HG02642 (cell line): ENCODE data around the gene ST6GALNAC6.

Source experiments
- ATAC-seq: cut with Tn5 transposase; IDR thresholded peaks from one replicate; pipeline ENCODE4 v1.9.1; 2021; ENCODE audit warnings: mild to moderate bottlenecking; ENCODE audit not compliant: unreplicated experiment, poor library complexity

The ST6GALNAC6 gene, protein sequence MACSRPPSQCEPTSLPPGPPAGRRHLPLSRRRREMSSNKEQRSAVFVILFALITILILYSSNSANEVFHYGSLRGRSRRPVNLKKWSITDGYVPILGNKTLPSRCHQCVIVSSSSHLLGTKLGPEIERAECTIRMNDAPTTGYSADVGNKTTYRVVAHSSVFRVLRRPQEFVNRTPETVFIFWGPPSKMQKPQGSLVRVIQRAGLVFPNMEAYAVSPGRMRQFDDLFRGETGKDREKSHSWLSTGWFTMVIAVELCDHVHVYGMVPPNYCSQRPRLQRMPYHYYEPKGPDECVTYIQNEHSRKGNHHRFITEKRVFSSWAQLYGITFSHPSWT

DNA sequence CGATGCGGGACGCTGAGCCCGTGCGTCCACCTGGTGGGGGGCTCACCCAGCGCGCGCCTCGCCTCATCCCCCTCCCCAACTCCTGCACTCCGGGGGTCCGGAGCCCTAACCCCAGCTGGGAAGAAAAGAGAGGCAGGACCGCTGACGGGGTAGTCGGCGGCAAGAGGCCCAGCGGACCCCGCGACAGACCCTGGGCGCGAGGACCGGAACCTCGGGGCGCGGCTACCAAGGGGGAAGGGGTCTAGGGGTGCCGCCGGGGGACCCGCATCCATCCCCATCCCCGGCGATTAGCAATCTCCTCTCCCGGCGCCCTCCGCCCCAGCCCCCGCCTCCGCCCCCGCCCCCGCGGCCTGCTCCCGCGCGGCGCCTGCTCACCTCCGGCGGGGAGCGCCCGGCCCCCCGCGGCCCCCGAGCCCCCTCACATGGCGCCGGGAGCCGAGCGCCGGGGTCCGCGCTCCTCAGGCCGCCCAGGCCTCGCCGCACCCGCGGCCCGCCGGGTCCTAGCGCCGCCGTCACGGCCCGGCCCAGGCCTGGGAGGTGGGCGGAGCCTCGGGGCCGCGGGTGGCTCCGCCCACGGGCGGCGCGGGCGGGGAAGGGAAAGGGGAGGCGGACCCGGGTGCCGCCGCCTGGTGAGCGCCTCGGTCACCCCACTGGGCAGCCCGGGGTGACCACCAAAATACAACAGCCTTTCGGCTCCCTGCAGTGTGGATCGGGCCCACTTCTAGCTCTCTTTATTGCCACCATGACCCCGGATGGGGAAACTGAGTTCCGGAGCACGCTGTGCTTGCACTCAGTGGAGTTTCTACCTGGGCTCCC is at the start of gene ST6GALNAC6:
Gene ST6GALNAC6, minus strand, starts transcription at position 476 of the 816 bp plus-strand sequence. CDS start 1,622 bp downstream, outside the sequence.
- peak; percentile 71 for ATAC-seq

DNA sequence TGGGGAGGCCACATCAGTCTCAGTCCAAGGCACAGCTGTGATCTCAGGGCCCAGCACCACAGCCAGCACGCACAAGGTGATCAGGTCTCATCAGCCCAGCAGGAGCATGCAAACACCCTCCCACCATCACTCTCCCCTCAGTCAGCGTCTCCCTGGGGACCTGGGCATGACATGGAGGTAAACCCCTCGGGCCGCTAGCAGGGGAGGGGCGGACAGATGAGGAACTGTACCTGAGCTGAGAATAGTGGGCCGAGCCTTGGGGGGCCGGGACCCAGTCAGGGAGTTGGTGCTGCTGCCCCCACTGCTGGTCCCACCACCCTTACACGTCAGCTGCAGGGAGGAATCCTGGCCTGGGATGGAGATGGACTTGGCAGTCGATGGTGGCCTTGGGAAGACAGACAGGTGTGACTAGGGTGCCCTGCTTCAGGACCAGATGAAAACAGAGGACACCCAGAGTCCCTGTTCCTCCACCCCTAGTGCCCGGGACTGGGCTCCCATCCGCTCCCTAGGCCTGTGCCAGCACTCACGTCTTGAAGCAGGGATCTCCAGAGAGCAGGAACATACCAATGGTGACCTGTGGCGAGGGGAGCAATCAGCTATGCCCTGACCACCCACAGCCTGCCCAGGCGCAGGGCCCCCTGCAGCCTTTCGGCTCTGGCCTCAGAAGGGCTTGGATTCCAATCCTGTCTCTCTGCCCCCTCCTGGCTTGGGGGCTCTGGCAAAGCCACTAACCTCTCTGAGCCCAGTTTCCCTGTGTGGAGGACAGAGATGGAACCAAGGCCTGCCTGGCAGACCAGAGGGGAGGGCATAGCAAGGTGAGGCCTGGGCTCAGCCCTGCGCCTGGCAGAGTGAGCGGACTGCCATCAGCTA is 48.7 kb upstream of the ST6GALNAC6 start:
- ATAC-seq = no peak

DNA sequence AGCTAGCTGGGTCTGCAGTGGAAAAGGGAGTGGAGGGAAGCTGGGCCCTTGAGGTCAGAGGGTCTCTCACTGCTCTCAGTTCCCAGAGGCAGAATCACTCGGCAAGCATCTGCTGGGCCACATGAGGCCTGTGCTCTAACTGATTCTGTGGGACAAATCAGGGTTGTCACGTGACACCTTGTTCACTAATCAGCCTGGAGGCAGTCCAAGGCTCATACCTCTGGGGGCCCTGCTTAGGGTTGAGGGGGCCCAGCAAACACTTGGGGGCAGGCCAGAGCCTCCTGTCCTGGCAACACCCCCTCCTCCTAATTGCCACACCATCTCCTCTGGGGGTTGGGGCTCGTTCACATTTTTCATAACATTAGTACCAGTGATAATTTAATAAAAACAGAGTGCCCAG is 47.3 kb upstream of the ST6GALNAC6 start:
- ATAC-seq = no peak

DNA sequence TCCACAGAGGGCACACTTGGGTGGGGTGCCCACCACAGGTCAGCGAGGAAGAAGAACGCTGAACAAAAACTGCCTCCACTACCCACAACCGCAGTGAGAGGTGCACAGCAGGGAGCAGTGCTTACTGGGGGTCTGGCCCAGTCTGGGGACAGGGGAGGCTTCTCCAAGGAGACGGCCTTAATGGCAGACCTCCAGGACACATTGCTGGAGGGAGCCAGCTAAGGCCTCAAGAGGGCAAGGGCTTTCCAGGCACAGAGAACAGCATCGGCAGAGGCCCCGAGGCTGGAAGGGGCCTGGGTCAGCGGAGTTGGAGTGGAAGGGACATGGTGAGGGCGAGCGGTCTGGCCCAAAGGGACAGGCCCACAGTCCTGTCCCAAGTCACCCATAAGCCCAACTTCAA is 46.5 kb upstream of the ST6GALNAC6 start:
- ATAC-seq = no peak

DNA sequence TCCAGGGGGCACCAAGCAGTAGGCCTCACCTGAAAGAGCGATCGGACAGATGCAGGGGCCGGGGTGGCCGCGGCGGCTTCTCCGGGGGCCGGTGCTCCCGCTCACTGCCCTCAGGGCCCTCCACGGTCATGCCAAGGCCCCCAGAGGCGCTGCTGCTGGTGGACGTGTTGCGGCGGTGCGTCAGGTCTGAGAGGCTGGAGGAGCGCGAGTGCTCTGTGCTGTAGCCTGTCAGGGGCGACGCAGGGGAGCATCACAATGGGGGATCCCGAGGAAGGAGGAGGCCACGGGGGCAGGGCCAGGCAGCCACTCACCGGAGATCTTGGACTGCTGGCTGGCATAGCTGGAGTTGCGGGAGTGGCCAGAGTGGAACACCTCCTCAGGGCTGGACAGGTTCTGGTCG is 45.9 kb upstream of the ST6GALNAC6 start:
- no peak for ATAC-seq

DNA sequence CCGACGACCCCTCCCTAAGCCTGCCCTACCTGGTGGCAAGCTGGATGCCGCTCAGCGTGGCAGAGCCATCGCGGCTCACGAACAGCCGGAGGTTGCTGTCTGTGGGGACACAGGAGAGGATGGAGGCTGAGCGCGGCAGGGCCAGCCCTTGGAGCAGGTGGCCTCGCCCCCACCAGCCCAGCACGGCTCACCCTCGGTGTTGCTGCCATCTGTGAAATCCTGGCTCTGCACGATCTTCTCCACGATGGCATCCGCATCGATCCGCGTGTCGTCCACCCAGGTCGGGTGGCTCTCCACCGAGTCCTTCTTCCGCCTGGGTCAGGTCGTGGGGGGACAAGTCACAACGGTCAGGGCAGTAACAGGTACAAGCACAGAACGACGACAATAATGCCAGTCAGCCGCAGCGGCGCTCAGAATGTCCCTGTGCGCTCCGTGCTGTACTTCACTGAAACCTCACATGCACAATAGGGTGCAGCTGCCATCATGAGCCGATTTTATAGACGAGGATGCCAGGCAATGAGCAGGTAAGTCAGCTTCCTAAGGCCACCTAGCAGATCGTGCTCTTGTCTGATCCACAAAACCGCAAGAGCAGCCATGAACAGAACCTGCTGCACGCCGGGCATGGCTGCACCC is 45.3 kb upstream of the ST6GALNAC6 start:
- ATAC-seq = no peak

DNA sequence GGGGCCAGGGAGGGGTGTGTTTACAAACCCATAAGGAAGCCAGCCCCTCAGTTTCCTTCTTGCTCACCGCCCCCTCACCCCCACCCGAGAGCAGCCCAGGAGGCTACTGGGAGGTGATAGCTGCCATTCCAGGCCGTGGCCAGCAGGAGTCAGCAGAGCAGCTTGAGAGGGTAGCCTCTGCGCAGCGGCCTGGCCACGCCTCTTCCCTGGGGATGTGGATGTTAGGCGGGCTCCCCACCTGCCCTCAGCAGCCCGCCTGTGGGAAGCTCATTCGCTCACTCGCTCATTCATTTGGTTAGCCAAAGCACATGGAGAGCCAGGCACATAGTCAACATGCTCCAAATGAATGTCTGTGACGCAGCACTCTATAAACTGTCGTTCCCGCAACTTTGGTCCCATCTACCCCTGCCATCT is 44.3 kb upstream of the ST6GALNAC6 start:
- peak; percentile 49 for ATAC-seq

DNA sequence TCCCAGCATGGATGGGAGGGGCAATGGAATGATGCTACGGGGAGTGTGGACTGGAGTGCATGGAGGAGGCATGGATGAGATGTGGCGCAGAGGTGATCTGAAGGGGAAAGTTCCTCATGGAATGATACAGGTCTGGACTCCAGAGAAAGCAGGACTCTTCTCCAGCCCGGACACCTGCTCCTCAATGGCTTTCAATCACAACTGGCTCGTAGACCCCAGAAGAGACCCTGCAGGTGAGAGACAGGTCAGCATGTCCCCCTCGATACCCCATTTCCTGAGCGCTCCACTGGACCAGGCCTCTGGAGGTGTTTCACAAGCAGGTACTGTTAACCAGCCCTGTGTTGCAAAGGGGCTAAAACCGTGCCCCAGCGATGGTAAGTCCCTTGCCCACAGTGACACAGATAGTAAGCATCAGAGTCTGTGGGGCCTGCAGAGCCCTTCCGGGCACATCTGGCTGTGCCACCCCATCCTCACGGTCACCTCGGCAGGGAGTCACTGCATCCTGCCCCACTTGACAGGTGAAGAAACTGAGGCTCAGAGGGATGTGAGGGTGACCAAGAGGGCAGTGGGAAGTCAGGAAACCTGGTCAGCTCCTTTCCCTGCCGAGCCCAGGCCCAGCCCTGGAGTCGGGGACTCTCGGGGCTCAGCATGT is 43.7 kb upstream of the ST6GALNAC6 start:
- peak; percentile 8 for ATAC-seq

DNA sequence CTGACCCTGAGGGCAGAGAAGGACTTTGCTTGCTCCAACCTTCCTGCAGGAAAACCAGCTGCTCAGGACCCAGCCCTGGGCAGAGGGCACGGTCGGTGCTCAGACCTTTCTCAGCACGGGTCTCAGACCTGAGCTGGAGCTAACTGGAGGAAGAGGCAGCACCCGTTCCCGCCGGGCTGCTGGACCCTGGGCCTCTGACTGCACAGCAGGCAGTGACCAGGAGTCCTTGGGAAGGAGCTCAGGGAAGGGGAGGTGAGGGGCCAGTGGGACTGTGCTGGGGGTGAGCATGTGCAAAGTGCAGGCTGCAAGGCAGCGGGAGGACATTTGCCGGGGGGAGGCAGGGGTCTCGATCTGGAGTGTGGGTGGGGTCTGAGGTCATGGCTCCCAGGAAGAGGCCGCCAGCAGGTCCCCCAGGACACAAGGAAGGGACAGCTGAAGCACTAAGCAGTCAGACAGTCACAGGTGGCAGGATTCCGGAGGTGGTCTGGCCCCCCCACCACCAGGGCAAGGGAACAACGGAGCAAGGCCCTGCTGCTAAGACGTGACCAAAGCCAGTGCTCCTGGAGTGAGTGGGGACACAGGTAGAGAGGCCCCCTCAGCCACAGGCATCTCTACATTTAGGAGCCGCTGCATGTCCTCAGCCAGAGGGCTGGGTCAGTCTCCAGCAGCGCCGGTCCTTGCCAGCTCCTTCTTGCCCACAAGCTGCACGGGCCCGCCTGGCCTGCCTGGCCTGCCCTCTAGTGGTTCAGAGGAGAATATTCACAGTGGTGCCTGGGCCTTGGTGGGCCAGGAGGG is 43.0 kb upstream of the ST6GALNAC6 start:
- no peak for ATAC-seq

DNA sequence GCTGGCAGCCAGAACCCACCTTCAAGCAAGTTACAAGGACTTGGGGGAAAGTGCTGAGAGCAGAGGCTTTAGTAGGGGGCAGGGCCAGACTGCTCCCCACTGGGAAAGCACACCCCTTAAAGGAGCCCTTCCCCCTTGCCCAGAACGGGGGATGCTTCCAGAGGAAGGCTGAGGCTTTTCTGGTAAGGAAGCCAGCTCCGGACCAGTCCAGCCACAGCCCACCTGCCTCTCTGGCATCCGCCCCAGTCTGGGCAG is 42.5 kb upstream of the ST6GALNAC6 start:
- ATAC-seq = no peak

DNA sequence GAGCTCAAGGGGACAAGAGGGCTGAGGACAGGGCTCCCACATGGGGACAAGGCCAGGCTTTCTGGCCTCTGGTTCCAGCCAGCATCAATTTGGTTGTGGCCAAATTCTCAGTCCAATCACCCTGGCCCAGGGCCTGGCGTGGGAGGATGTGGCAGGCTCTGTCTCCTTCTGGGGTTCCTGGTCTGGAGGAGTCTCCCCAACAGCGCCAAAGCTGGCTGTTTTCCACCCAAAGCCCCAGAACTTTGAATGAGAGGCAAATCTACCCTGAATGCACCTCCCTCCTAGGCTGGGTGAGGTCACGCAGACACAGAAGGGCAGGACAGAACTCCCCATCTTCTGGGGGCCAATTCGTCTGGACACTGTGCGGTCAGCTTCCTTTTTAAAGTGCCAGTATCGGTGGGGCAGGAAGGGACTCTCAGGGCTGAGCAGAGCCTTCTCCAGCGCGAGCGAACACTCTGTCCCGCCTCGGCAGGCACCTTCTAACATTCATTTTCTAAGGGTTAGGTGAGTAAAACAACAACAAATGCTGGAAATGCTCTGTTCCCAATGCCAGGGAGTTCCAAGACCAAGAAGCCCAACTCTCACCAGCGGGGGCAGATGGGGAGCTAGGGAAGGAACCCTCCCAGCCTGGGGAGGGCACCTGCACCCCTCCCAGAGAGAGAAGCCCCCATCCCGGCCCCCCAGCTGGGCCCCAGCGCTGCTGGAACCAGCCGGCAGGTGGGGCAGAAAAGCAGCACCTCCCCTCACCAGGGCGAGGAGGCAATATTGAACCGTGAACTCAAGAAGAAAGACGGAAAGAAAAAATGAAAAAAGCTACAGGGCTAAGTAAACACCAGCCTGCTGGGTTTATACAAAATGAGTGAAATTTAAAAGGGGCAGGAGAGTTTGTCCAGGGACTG is 41.9 kb upstream of the ST6GALNAC6 start:
- no peak for ATAC-seq

DNA sequence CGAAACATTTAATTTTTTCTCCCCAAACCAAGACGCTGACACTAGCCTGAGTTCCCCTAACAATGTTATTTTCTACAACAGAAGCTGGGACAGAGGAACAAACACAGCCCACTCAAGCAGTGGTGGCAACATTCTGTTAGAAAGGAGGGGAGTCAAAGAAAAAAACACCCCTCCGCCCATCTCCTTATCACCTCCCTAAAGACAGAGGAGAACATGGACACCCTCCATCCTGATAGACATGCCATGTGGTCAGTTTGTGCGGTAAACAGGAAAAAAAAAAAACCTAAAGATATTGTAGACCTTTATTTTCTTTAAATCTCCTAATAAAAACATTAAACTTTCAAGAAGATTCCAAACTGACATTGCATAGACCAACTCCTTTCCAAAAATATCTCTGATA is 41.2 kb upstream of the ST6GALNAC6 start:
- ATAC-seq = no peak

DNA sequence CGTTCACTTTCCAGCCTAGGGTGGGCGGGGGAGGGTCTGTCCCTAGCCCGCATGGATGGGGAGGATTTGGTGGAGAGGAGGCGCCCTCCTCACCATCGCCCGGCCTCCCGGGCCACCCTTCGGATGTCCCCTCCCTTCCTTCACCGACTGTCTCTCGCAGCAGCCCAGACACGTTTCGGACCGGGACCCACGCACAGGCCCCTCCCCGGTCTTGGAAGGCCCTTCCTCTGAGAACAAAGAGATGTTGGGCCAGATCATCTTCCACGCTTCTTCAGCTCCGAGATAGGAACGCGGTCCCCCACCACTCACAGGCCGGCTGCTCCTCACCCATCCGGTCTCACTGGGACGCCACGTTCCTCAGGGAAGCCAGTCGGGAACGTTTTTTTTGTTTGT is 38.9 kb upstream of the ST6GALNAC6 start:
- ATAC-seq = no peak

DNA sequence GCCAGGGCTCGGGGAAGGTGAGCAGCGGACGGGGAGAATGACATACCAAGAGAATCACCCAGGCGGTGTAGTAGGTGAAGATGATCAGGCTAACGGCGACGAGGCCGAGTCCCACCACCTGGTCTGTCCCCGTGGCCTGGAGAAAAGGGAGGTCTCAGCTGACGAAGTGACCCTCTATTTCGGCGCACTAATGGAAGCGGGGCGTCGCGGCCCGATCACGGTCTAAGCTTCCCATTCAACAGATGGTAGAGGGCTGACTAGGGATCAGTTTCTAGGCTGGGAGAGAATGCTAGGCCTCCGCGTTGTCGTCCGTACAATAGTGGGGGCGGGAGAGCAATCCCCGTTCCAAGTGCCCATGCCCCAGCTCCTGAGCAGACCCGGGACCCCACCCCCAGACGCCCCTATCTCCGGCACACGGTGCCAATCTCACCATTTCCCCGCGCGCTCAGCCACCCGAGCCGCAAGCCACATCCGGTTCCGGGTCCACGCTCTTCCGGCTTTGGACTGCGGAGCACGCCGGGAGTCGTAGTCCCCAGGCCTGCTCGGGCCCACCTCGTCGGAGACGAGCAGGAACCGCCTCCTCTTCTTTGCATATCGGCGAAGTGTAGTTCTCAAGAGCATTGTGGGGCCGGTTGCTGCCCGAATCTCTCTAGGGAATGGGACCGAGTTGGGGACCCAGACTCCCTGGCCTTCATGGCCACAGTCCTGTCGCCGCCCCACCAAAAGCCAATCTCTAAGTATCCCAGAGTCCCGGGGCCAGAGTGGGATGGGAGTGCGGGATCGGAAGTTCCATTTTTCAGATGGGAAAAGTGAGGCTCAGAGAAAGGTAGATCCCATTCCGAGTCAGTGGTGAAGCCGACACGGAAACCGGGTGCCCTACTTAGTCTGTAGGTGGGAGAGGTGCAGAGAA is 38.2 kb upstream of the ST6GALNAC6 start, which contains the start of gene DPM2:
Gene DPM2, minus strand, starts transcription at position 467 of the 910 bp plus-strand sequence. Its CDS starts 34 bp downstream, at position 433.
- peak; percentile 88 for ATAC-seq

DNA sequence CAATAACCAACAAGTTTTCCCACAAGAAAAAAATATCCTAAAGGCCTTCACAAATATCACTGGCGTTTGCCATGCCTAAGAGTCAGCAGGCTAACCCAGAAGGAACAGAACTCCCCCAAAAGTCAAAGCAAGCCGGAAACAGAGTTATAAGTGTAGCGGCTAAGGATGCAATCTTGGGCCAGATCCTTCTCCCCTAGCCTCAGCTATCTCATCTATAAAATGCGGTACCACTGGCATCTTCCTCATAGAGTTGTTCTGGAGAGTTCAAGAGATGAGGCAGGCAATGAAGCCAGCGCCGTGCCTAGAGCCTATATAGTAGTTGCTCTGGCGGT is 37.6 kb upstream of the ST6GALNAC6 start:
- no peak for ATAC-seq

DNA sequence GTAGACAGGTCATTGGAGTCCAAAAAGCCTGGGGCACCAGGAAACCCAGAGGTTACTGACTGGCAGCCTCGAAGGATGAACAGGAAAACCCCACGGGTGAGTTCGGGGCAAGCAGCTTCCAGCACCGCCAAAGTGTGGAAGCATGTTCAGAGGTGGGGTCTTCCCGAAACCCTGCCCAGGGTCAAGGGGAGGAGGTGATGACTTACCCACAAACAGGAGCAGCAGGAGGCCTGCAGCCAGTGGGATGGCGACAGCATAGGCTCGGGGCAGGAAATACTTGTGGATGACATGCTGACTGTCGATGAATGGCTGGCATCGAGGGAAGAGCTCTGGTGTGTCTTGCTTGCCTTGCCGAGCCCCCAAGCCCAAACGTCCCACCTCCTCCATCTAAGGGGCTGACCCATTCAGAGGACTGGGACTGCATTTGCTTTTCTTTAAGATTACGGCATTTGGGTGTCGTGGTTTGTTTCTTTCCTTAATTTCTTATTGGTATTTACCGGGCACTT is 37.0 kb upstream of the ST6GALNAC6 start:
- ATAC-seq = no peak

DNA sequence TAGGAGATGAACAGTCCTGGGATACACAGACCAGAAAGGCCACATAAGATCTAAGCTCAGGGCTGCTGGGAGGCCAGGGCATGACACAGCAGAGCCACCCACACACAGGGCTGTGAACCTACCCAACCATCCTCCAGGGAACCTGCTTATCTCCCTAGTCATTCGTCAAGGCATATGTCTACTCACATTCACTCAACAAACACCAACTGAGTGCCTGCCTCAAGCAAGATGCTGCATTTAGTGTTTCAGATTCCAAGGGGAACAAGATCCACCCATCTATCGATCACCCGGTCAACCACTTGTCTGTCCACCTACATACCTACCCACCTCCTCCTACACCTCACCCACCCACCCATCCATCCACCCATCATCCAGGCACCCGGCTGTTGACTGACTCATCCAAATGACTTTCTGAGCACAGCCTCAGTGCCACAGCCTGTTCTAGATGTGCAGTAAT is 36.4 kb upstream of the ST6GALNAC6 start:
- ATAC-seq = no peak
